Right renal pelvis (tissue), 4 donors: ENCODE results near the gene CS. TPM values are rescaled to one million over a fixed set of nuclear protein-coding genes. Genes with fewer than 3 reads are reported as not detected.
A peak's percentile ranks its signal among the peaks of the same experiment; 100 is the strongest.

ENCODE experiments used
- DNase-seq, 4 donors: peaks; one replicate each; pipeline ENCODE4 v3.0.0-alpha.2; 2013; ENCODE audit warnings: low read depth in 4 of 4, low spot score in 3 of 4, missing footprints in 1 of 4
- polyA plus RNA-seq, 4 donors: library from polyadenylated mRNA; unstranded; fragments of 120-200 nt; gene quantifications; one replicate each; pipeline ENCODE4 v1.2.1, GENCODE V29; 2013; ENCODE audit not compliant: insufficient read length in 4 of 4

Gene CS
- polyA plus RNA-seq, 4 donors: 185 to 206 (median 202) TPM

GRCh38 chr12:56222531-56222895, 77.6 kb downstream of the CS start:
- no peak for DNase-seq

DNA sequence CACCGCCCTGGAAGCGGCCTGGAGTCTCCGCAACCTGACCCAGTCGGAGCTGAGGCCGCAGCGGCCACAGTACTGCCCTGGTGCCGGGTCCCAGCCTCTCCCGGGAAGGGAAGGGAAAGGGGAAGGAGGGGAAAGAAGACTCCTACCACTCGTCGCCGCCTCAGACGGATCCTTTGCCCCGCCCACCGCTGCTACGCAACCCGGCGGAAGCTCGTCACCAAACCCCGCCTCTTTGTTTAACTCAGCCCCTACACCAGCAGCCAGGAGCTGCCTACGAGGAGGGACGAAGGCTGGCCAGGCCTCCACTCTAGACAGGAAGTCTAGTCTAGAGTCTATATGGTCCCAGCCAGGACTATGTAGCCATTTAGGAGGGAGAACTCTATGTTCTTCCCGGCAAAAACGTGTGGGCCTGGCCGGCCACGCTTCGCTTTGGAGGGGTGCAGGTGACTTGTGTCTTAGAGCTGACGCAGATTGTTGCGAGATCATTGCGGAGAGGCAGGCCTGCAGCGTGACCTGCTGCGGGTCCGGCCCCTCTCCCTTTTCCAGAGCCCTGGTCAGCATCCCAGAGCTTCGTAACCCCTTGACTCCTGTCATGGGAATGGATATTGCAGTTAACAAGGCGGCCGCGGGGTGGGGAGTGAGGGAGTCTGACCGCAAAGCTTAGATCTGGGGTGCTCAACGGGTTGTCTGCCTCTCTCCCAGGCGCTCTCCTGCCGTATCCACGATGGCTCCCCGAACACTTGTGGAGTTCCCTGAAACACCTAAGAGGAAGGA, 78.2 kb downstream of the CS start, which contains the start of gene RNF41:
Gene RNF41 (minus strand): TSS at position 166 of the 774 bp plus-strand sequence. CDS start 7,875 bp downstream, outside the sequence.
- peak; percentile 96 for DNase-seq

Other genes starting within 250 kb of the CS start
- gene ERBB3, start 220.2 kb downstream of the CS start, polyA plus RNA-seq: 10 to 100 TPM; 73.9 to 92.9 (median 83.1) TPM
- gene PA2G4, start 195.8 kb downstream of the CS start, polyA plus RNA-seq: 100 to 1,000 TPM; 146 to 157 (median 151) TPM
- gene RPL41, start 183.7 kb downstream of the CS start, polyA plus RNA-seq: 1,000 to 10,000 TPM; 4,780 to 5,144 (median 4,856) TPM
- gene ZC3H10, start 182.1 kb downstream of the CS start, polyA plus RNA-seq: 1 to 10 TPM; 6.5 to 7.4 (median 7.2) TPM
- gene ESYT1, start 172.1 kb downstream of the CS start, polyA plus RNA-seq: 10 to 100 TPM; 71.0 to 84.0 (median 79.2) TPM
- 100 to 1,000 TPM; 157 to 173 (median 167) TPM for gene MYL6B, start 147.7 kb downstream of the CS start, polyA plus RNA-seq
- 1,000 to 10,000 TPM; 1,704 to 1,897 (median 1,779) TPM for gene MYL6, start 142.0 kb downstream of the CS start, polyA plus RNA-seq
- gene SMARCC2, start 110.8 kb downstream of the CS start, polyA plus RNA-seq: 100 to 1,000 TPM; 110 to 133 (median 130) TPM
- gene RNF41, start 78.4 kb downstream of the CS start, polyA plus RNA-seq: 10 to 100 TPM; 43.5 to 45.8 (median 44.0) TPM
- gene NABP2, start 76.0 kb downstream of the CS start, polyA plus RNA-seq: 10 to 100 TPM; 28.4 to 35.3 (median 31.8) TPM
- 10 to 100 TPM; 46.7 to 76.7 (median 52.3) TPM for gene SLC39A5, start 70.3 kb downstream of the CS start, polyA plus RNA-seq
- gene ANKRD52, start 41.9 kb downstream of the CS start, polyA plus RNA-seq: 10 to 100 TPM; 28.2 to 32.0 (median 30.3) TPM
- 10 to 100 TPM; 15.2 to 17.7 (median 16.9) TPM for gene COQ10A, start 33.4 kb downstream of the CS start, polyA plus RNA-seq
- 100 to 1,000 TPM; 145 to 167 (median 153) TPM for gene CNPY2, start 15.7 kb upstream of the CS start, polyA plus RNA-seq
- 100 to 1,000 TPM in 1 of 4 donors, 10 to 100 TPM in 3; 79.4 to 101 (median 82.0) TPM for gene PAN2, start 33.7 kb upstream of the CS start, polyA plus RNA-seq
- under 1 TPM; 0.49 to 1.00 (median 0.89) TPM for gene IL23A, start 38.6 kb upstream of the CS start, polyA plus RNA-seq
- 100 to 1,000 TPM in 1 of 4 donors, 10 to 100 TPM in 3; 79.2 to 107 (median 85.1) TPM for gene STAT2, start 59.8 kb upstream of the CS start, polyA plus RNA-seq
- gene APOF, start 62.5 kb upstream of the CS start, polyA plus RNA-seq: under 1 TPM in 3 of 4 donors, not detected in 1; 0.06 to 0.18 (median 0.11) TPM
- 10 to 100 TPM; 33.6 to 38.4 (median 36.9) TPM for gene TIMELESS, start 149.1 kb upstream of the CS start, polyA plus RNA-seq
- gene MIP, start 154.3 kb upstream of the CS start, polyA plus RNA-seq: under 1 TPM in 2 of 4 donors, not detected in 2; 0.22 to 0.37 TPM
- gene SPRYD4, start 168.2 kb upstream of the CS start, polyA plus RNA-seq: 1 to 10 TPM; 3.5 to 4.8 (median 4.3) TPM
- gene GLS2, start 187.8 kb upstream of the CS start, polyA plus RNA-seq: 1 to 10 TPM in 2 of 4 donors, under 1 TPM in 2; 0.78 to 1.6 (median 1.0) TPM
- gene RBMS2, start 221.5 kb upstream of the CS start, polyA plus RNA-seq: 10 to 100 TPM; 36.2 to 50.5 (median 42.6) TPM